Mucosa of rectum (tissue), 2 donors: ENCODE results near the gene PLK5.
"Not testable (repeated sequence)": the region's sequence is repeated elsewhere in the genome, so short reads cannot be mapped to it uniquely, and the experiment has no call there.

ENCODE experiments used
- H3K27ac ChIP-seq, 2 donors: one replicate each; pipeline ENCODE4 v1.7.0; 2013; ENCODE audit warnings: inconsistent platforms in 2 of 2, low read depth in 2 of 2, low read length in 2 of 2
- H3K27me3 ChIP-seq, 2 donors: one replicate each; pipeline ENCODE4 v1.7.0; 2013; ENCODE audit warnings: low read length in 2 of 2; ENCODE audit not compliant: control insufficient read depth in 2 of 2, insufficient read depth in 2 of 2
- H3K36me3 ChIP-seq, 2 donors: one replicate each; pipeline ENCODE4 v1.7.0; 2013; ENCODE audit warnings: low read length in 2 of 2; ENCODE audit not compliant: control insufficient read depth in 2 of 2, insufficient read depth in 2 of 2
- H3K4me1 ChIP-seq, 2 donors: one replicate each; pipeline ENCODE4 v1.7.0; 2013; ENCODE audit warnings: low read length in 2 of 2, mild to moderate bottlenecking in 1 of 2; ENCODE audit not compliant: control insufficient read depth in 2 of 2, insufficient read depth in 2 of 2
- H3K4me3 ChIP-seq, 2 donors: one replicate each; pipeline ENCODE4 v1.7.0; 2013; ENCODE audit warnings: low read length in 2 of 2
- H3K9ac ChIP-seq, 2 donors: one replicate each; pipeline ENCODE4 v1.7.0; 2013; ENCODE audit warnings: low read length in 2 of 2, low read depth in 1 of 2, mild to moderate bottlenecking in 1 of 2
- H3K9me3 ChIP-seq, 2 donors: one replicate each; pipeline ENCODE4 v1.7.0; 2013; ENCODE audit warnings: low read length in 2 of 2; ENCODE audit not compliant: control insufficient read depth in 2 of 2
- donor health status: healthy.
- donor health status: Normal muscosa, but diverticular disease.

Gene PLK5

GRCh38 chr19:1491849-1492170, 32.1 kb upstream of the PLK5 start:
- peak overlapping the region in 1 of 2 donors; percentile 75 for H3K4me3 ChIP-seq
- no peaks in the 10 kb centered on the region for H3K9me3 ChIP-seq
- H3K36me3 ChIP-seq, result no peaks in the 10 kb centered on the region
- peaks cover 5 to 15% of the 10 kb centered on the region in 2 donors for H3K27me3 ChIP-seq
- H3K27ac ChIP-seq, result no peak overlapping the region
- no peak overlapping the region for H3K9ac ChIP-seq
- H3K4me1 ChIP-seq, result peaks cover 11 to 16% of the 10 kb centered on the region in 2 donors

- Histone ChIP-seq H3K27ac (no peak overlapping the region), H3K9ac (no peak overlapping the region), H3K4me3 (no peak overlapping the region)
These were observed 31.3 kb upstream of the PLK5 start for GRCh38 chr19:1492474-1493006.

GRCh38 chr19:1494115-1494815, 29.6 kb upstream of the PLK5 start:
- H3K4me1 ChIP-seq, result peaks cover 11 to 16% of the 10 kb centered on the region in 2 donors
- H3K9me3 ChIP-seq, result no peaks in the 10 kb centered on the region
- no peaks in the 10 kb centered on the region for H3K36me3 ChIP-seq
- H3K4me3 ChIP-seq, result no peak overlapping the region
- H3K9ac ChIP-seq, result no peak overlapping the region
- H3K27ac ChIP-seq, result no peak overlapping the region
- peaks cover 6 to 24% of the 10 kb centered on the region in 2 donors for H3K27me3 ChIP-seq

More at GRCh38 chr19:1492474-1493006, 31.3 kb upstream of the PLK5 start:
- H3K27me3 ChIP-seq, result peaks cover 6 to 19% of the 10 kb centered on the region in 2 donors
- peaks cover 11 to 16% of the 10 kb centered on the region in 2 donors for H3K4me1 ChIP-seq
- H3K9me3 ChIP-seq, result no peaks in the 10 kb centered on the region
- no peaks in the 10 kb centered on the region for H3K36me3 ChIP-seq

- Histone ChIP-seq H3K4me1 (peaks cover 6 to 8% of the 10 kb centered on the region in 2 donors), H3K27me3 (peaks cover 6 to 24% of the 10 kb centered on the region in 2 donors), H3K36me3 (no peaks in the 10 kb centered on the region), H3K27ac (no peak overlapping the region), H3K9ac (no peak overlapping the region), H3K4me3 (no peak overlapping the region), H3K9me3 (no peaks in the 10 kb centered on the region)
These were observed 28.7 kb upstream of the PLK5 start for GRCh38 chr19:1495051-1495798.

DNA sequence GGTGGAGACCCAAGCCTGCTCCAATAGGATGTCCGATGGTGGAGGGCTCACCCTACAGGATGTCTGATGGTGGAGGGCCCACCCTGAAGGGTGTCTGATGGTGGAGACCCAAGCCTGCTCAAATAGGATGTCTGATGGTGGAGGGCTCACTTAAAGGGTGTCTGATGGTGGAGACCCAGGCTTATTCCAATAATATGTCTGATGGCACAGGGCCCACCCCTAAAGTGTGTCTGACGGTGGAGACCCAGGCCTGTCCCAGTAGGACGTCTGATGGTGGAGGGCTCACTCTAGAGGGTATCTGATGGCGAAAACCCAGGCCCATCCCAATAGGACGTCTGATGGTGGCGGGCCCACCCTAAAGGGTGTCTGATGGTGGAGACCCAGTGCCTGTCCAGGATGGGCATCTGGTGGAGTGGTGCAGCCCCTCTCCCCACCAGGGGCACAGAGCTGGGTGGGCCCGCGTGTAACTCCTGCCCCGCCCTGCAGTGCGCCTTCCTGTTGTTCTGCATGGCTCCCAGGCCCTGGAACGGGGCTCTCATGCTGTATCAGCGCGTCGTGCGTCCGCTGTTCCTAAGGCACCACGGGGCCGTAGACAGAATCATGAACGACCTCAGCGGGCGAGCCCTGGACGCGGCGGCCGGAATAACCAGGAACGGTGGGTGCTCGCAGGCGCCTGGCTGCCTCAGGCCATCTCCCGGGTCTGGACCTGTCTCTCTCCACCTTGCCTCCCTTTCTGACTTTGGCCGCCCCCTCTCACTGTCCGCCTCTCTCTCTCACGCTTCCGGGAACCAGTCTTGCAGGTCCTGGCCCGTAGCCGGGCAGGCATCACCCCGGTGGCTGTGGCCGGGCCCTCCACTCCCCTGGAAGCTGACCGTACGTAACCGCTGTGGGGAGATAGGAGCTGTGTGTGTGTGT, 27.8 kb upstream of the PLK5 start:
- no peak overlapping the region for H3K4me3 ChIP-seq
- H3K9ac ChIP-seq, result no peak overlapping the region
- no peaks in the 10 kb centered on the region for H3K9me3 ChIP-seq
- peaks cover 6 to 8% of the 10 kb centered on the region in 2 donors for H3K4me1 ChIP-seq
- H3K36me3 ChIP-seq, result no peaks in the 10 kb centered on the region
- peaks cover 6 to 24% of the 10 kb centered on the region in 2 donors for H3K27me3 ChIP-seq
- H3K27ac ChIP-seq, result no peak overlapping the region

DNA sequence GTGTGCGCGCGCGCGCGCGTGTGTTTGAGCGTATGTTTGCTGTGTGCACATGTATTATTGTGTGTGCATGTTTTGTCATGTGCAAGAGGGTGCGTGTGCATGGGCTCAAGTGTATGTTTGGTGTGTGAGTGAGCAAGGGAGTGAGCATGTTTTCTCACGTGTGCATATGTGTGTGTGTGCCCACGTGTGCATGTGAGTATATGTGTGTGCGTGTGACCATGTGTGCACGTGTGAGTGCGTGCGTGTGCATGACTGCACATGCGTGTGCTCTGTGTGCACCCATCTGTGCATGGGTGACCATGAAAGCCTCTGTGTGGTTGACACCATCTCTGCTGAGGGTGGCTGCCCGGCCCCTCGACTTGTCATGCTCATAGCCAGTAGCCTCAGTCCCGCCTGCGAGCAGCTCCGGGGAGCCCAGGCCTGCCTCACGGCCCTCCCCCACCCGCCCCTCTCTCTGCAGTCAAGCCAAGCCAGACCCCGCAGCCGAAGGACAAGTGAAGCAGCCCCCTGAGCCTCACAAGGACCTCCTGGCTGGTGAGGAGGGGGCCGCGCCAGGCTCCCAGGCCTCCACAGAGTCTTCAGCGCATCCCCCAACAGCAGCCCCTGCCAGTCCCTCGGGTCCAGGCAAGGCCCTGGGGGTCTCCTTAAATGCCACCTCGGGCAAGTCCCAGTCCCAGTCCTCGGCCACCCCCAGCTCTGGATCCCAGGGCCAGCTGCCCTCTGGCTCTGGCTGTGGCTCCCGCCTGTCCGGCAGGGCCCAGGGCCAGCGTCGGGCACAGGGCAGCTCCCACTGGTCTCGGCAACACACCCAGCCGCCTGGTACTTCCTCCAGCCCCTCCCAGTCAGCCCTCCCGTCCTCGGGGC, 26.9 kb upstream of the PLK5 start:
- H3K4me3 ChIP-seq, result no peak overlapping the region
- H3K9ac ChIP-seq, result no peak overlapping the region
- H3K27ac ChIP-seq, result no peak overlapping the region
- H3K9me3 ChIP-seq, result no peaks in the 10 kb centered on the region
- no peaks in the 10 kb centered on the region for H3K36me3 ChIP-seq
- peaks cover 6 to 21% of the 10 kb centered on the region in 2 donors for H3K27me3 ChIP-seq
- H3K4me1 ChIP-seq, result no peaks in the 10 kb centered on the region

GRCh38 chr19:1497578-1498235, 26.2 kb upstream of the PLK5 start:
- Histone ChIP-seq H3K9me3 (no peaks in the 10 kb centered on the region), H3K4me3 (no peak overlapping the region), H3K27me3 (peaks cover 6 to 21% of the 10 kb centered on the region in 2 donors), H3K4me1 (no peaks in the 10 kb centered on the region), H3K36me3 (no peaks in the 10 kb centered on the region), H3K27ac (no peak overlapping the region), H3K9ac (no peak overlapping the region)

DNA sequence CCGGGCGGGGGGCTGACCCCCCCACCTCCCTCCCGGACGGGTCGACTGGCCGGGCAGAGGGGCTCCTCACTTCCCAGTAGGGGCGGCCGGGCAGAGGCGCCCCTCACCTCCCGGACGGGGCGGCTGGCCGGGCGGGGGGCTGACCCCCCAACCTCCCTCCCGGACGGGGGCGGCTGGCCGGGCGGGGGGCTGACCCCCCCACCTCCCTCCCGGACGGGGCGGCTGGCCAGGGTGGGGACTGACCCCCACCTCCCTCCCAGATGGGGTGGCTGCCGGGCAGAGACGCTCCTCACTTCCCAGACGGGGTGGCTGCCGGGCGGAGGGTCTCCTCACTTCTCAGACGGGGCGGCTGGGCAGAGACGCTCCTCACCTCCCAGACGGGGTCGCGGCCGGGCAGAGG, 24.6 kb upstream of the PLK5 start:
- H3K27me3 ChIP-seq, result peaks cover 14 to 32% of the 10 kb centered on the region in 2 donors
- not testable (repeated sequence) for H3K36me3 ChIP-seq, H3K9ac ChIP-seq, H3K4me3 ChIP-seq, H3K27ac ChIP-seq, H3K4me1 ChIP-seq, H3K9me3 ChIP-seq

- no peak overlapping the region for H3K4me3 ChIP-seq
- H3K9ac ChIP-seq, result no peak overlapping the region
- no peak overlapping the region for H3K27ac ChIP-seq
- H3K4me1 ChIP-seq, result no peaks in the 10 kb centered on the region
- peaks cover 12 to 38% of the 10 kb centered on the region in 2 donors for H3K27me3 ChIP-seq
- no peaks in the 10 kb centered on the region for H3K9me3 ChIP-seq
- no peaks in the 10 kb centered on the region for H3K36me3 ChIP-seq
These were observed 22.7 kb upstream of the PLK5 start for GRCh38 chr19:1501200-1501595.
